Astrocyte (in vitro differentiated cells and primary cell): ENCODE measurements around the gene ZEB1. TPM values are rescaled to one million over a fixed set of nuclear protein-coding genes. Genes with fewer than 3 reads are reported as not detected.

Source experiments
- DNase-seq: peaks from one replicate; pipeline ENCODE4 v3.0.0-alpha.2; 2010; ENCODE audit warnings: low read depth
- FAIRE-seq: peaks from 2 replicates; lab custom pipeline; 2011; peaks lifted over from hg19 to GRCh38; lab: Jason Lieb, UNC
- H2AFZ ChIP-seq: 2 replicates; pipeline ENCODE4 v1.6.0; 2012; ENCODE audit warnings: low read depth, low read length, inconsistent platforms
- H3K27ac ChIP-seq: 2 replicates; pipeline ENCODE4 v1.5.1; 2011; ENCODE audit warnings: low read depth, low read length, inconsistent platforms
- H3K27me3 ChIP-seq: 2 replicates; pipeline ENCODE4 v1.6.0; 2011; ENCODE audit warnings: low read length, inconsistent platforms; ENCODE audit not compliant: insufficient read depth
- H3K36me3 ChIP-seq: 2 replicates; pipeline ENCODE4 v1.5.1; 2011; ENCODE audit warnings: low read length, inconsistent platforms; ENCODE audit not compliant: insufficient read depth
- H3K4me1 ChIP-seq: 2 replicates; pipeline ENCODE4 v1.5.1; 2011; ENCODE audit warnings: low read length, inconsistent platforms; ENCODE audit not compliant: insufficient read depth
- H3K4me2 ChIP-seq: 2 replicates; pipeline ENCODE4 v1.6.0; 2012; ENCODE audit warnings: low read length, inconsistent platforms
- H3K4me3 ChIP-seq: 2 replicates; pipeline ENCODE4 v1.5.1; 2011; ENCODE audit warnings: low read depth, mild to moderate bottlenecking, low read length, inconsistent platforms; ENCODE audit not compliant: insufficient read depth
- H3K79me2 ChIP-seq: 2 replicates; pipeline ENCODE4 v1.6.0; 2012; ENCODE audit warnings: mild to moderate bottlenecking, low read length, inconsistent platforms; ENCODE audit not compliant: insufficient read depth
- H3K9ac ChIP-seq: 2 replicates; pipeline ENCODE4 v1.6.0; 2012; ENCODE audit warnings: mild to moderate bottlenecking, low read length, inconsistent platforms
- H3K9me3 ChIP-seq: 2 replicates; pipeline ENCODE4 v1.5.1; 2012; ENCODE audit warnings: low read depth, mild to moderate bottlenecking, low read length, inconsistent platforms; ENCODE audit not compliant: insufficient read depth
- H4K20me1 ChIP-seq: 2 replicates; pipeline ENCODE4 v1.6.0; 2012; ENCODE audit warnings: low read length, inconsistent platforms; ENCODE audit not compliant: insufficient read depth
- H3K27ac Mint-ChIP-seq: one replicate; pipeline ENCODE4 v1.8.0; 2021; ENCODE audit warnings: mild to moderate bottlenecking, mixed read lengths; ENCODE audit not compliant: unreplicated experiment
- H3K27me3 Mint-ChIP-seq: one replicate; pipeline ENCODE4 v1.8.0; 2021; ENCODE audit warnings: low read depth, mixed read lengths; ENCODE audit not compliant: unreplicated experiment
- H3K36me3 Mint-ChIP-seq: one replicate; pipeline ENCODE4 v1.8.0; 2021; ENCODE audit warnings: low read depth, mixed read lengths; ENCODE audit not compliant: unreplicated experiment
- H3K4me1 Mint-ChIP-seq: one replicate; pipeline ENCODE4 v1.8.0; 2021; ENCODE audit warnings: low read depth, mixed read lengths; ENCODE audit not compliant: unreplicated experiment
- H3K4me3 Mint-ChIP-seq: one replicate; pipeline ENCODE4 v1.8.0; 2021; ENCODE audit warnings: mild to moderate bottlenecking, moderate library complexity, mixed read lengths; ENCODE audit not compliant: unreplicated experiment
- H3K9me3 Mint-ChIP-seq: one replicate; pipeline ENCODE4 v1.8.0; 2021; ENCODE audit warnings: mild to moderate bottlenecking, mixed read lengths; ENCODE audit not compliant: unreplicated experiment
- CTCF ChIP-seq: IDR thresholded peaks from 2 replicates; pipeline ENCODE4 v1.5.1; 2011; ENCODE audit warnings: low read depth, mild to moderate bottlenecking, inconsistent platforms, low read length, moderate library complexity; ENCODE audit not compliant: insufficient read depth
- EZH2 ChIP-seq: IDR thresholded peaks from 2 replicates; pipeline ENCODE4 v1.6.1; 2012; ENCODE audit warnings: mild to moderate bottlenecking, low read length, inconsistent platforms; ENCODE audit not compliant: insufficient read depth
- total RNA-seq: library from RNA; stranded (reverse); gene quantifications from 2 replicates; pipeline ENCODE4 v1.2.1, GENCODE V29; 2021

ZEB1 gene
- total RNA-seq, 1 donor from 2014 or later = 37.2 TPM

GRCh38 chr10:31421322-31421721, 102.3 kb downstream of the ZEB1 start:
- DNase-seq (no peak), FAIRE-seq (no peak)
- Histone ChIP-seq H3K36me3 (no peaks in the 10 kb centered on the region), H3K27me3 (no peaks in the 10 kb centered on the region), H3K4me3 (no peak overlapping the region), H3K4me1 (peaks cover 12% of the 10 kb centered on the region), H4K20me1 (peaks cover 64% of the 10 kb centered on the region), H2AFZ (no peak overlapping the region), H3K27ac (no peak overlapping the region), H3K4me2 (no peak overlapping the region), H3K79me2 (peaks cover 100% of the 10 kb centered on the region), H3K9me3 (no peaks in the 10 kb centered on the region), H3K9ac (no peak overlapping the region)
- Mint-ChIP-seq H3K27ac (no peak overlapping the region), H3K27me3 (no peaks in the 10 kb centered on the region), H3K36me3 (peaks cover 4% of the 10 kb centered on the region), H3K4me3 (no peak overlapping the region), H3K4me1 (peaks cover 23% of the 10 kb centered on the region), H3K9me3 (no peaks in the 10 kb centered on the region)
- TF ChIP-seq CTCF = no peak
- TF ChIP-seq EZH2 = no peak

GRCh38 chr10:31422634-31423033, 103.6 kb downstream of the ZEB1 start:
- peaks cover 4% of the 10 kb centered on the region for H3K36me3 Mint-ChIP-seq
- H3K4me3 Mint-ChIP-seq = no peak overlapping the region
- FAIRE-seq (no peak), DNase-seq (no peak)
- Histone ChIP-seq H3K4me2 (no peak overlapping the region), H3K27me3 (no peaks in the 10 kb centered on the region), H3K4me1 (peaks cover 22% of the 10 kb centered on the region), H4K20me1 (peaks cover 56% of the 10 kb centered on the region), H2AFZ (no peak overlapping the region), H3K36me3 (no peaks in the 10 kb centered on the region), H3K9ac (no peak overlapping the region), H3K27ac (no peak overlapping the region), H3K4me3 (no peak overlapping the region), H3K9me3 (no peaks in the 10 kb centered on the region), H3K79me2 (peaks cover 98% of the 10 kb centered on the region)
- H3K4me1 Mint-ChIP-seq = peaks cover 33% of the 10 kb centered on the region
- H3K27ac Mint-ChIP-seq = no peak overlapping the region
- no peaks in the 10 kb centered on the region for H3K9me3 Mint-ChIP-seq
- no peaks in the 10 kb centered on the region for H3K27me3 Mint-ChIP-seq
- no peak for TF ChIP-seq EZH2
- no peak for TF ChIP-seq CTCF

GRCh38 chr10:31424473-31424872, 105.5 kb downstream of the ZEB1 start:
- H3K9me3 ChIP-seq = no peaks in the 10 kb centered on the region
- DNase-seq (no peak), FAIRE-seq (peak; percentile 39)
- Mint-ChIP-seq H3K4me1 (peaks cover 33% of the 10 kb centered on the region), H3K4me3 (no peak overlapping the region), H3K27me3 (no peaks in the 10 kb centered on the region), H3K36me3 (peaks cover 9% of the 10 kb centered on the region), H3K27ac (no peak overlapping the region), H3K9me3 (peaks cover 5% of the 10 kb centered on the region)
- peaks cover 22% of the 10 kb centered on the region for H3K4me1 ChIP-seq
- no peak overlapping the region for H3K4me2 ChIP-seq
- H3K27me3 ChIP-seq = no peaks in the 10 kb centered on the region
- H3K9ac ChIP-seq = no peak overlapping the region
- no peak for TF ChIP-seq EZH2
- no peak for TF ChIP-seq CTCF
- H2AFZ ChIP-seq = no peak overlapping the region
- H3K27ac ChIP-seq = no peak overlapping the region
- H3K79me2 ChIP-seq = peaks cover 98% of the 10 kb centered on the region
- H3K36me3 ChIP-seq = no peaks in the 10 kb centered on the region
- H3K4me3 ChIP-seq = no peak overlapping the region
- H4K20me1 ChIP-seq = peaks cover 58% of the 10 kb centered on the region
